HT1080 (cell line): ENCODE data around the gene ARHGAP22. TPM values are rescaled to one million over a fixed set of nuclear protein-coding genes. Genes with fewer than 3 reads are reported as not detected.

Source experiments
- DNase-seq: peaks from one replicate; pipeline ENCODE4 v3.0.0-alpha.2; 2015; ENCODE audit warnings: low read depth
- total RNA-seq: library from RNA; depleted of rRNA; stranded (reverse); fragments of >200 nt; shearing (Covaris generic); gene quantifications from 2 replicates; pipeline ENCODE4 v1.2.3, GENCODE V29; 2014

ARHGAP22 gene
- total RNA-seq, 1 experiment from 2014 or later, result 70.8 TPM

DNA sequence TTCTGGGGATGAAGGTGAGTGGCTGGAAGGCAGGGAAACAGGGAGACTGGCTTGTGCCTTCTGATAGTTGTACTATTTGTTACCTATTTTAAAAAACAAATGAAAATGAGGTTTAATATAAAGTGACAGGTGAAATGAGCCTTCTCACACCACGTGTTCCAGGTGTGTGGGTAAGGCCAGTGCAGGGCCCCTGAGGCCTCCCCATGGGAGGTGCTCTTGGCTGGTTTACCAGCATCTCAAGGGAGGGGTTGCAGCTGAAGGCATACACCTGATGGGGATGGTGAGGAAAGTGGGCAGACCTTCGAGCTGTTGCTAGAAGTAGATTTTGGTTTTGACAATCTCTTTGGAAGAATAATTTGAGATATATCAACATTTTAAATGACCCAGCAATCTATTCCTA, 103.6 kb downstream of the ARHGAP22 start:
- DNase-seq, result no peak

DNA sequence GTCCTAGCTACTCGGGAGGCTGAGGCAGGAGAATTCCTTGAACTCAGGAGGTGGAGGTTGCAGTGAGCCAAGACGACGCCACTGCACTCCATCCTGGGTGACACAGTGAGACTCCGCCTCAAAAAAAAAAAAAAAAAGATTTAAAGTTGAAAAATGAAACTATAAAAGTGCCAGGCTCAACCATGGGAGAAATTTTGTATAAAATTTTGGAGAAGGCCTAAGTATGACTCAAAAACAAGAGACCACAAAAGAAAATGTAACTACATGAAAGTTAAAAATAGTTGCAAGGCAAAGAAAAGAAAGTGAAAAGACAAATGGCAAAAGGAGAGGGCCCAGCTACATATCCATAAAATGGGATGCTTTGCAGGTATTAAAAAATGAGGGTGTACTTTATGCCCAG, 104.1 kb downstream of the ARHGAP22 start:
- DNase-seq, result no peak

DNA sequence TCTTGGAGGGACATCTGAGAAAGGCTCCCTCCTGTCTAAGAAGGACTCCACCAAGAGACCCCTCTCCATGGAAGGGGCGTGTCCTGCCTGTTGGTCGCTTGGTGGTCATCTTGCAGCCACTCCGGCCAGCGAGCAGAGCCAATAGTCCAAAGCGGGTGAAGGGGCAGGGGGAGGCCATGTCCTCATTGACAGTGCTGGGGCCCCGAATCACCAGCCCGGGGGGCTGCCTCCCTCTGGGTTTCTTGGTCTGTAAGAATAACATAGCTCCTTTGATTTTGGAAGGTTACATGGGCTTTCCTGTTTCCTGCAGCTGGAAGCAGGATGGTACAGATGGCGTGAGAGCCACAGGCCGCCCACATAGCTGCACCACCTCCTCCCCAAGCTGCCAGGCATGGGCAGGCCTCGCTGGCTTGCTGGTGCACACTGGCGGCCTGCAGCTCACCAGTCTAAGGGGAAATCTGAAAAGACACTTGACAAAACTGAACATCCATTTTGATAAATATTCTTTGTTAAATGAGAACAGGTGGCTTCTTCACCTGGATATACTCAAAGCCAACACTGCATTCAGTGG, 105.8 kb downstream of the ARHGAP22 start:
- DNase-seq, result no peak

DNA sequence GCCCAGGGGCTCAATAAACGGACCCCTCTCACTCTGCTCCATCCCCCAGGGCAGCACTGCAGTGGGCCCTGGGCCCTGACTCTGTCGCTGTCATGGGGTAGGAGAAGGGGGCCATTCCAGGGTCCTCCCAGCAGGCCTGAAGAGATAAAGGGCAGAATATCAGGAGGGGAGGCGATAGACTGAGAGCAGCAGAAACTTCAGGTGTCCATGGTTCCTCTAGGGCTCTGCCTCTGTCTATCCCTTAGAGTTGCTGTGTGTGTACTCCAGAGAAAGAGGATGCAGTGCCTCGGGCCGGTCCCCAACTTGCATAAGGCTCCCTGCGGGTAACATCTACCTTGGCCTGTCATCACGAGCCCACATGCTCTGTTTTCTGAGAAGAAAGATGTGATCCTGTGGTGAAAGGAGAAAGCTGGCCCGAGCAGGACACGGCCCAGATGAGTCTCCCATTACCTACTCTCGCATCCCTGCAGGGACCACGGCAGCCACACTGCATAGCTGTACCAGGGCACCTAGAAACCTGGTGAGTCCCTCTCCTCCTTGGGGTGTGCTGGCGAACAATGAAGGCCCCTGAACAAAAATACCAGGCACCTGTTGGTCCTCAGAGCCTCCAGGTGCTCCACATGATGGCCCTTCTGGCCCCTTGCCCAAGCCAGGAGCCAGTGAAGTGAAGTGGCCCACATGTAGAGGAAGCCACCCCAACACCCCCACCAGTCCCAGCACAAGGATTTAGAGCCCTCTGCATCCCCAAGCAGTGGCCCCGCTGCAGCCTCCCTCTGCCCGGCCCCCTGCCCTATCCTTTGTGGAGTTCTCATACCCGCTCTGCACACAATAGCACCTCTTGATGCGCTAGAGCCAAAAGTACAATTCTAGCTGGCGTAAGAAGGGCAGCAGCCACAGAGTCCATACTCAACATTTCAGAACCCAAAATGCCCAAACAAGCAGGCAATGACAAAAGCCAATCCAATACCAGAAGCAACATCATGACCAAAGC, 106.8 kb downstream of the ARHGAP22 start:
- DNase-seq, result no peak

DNA sequence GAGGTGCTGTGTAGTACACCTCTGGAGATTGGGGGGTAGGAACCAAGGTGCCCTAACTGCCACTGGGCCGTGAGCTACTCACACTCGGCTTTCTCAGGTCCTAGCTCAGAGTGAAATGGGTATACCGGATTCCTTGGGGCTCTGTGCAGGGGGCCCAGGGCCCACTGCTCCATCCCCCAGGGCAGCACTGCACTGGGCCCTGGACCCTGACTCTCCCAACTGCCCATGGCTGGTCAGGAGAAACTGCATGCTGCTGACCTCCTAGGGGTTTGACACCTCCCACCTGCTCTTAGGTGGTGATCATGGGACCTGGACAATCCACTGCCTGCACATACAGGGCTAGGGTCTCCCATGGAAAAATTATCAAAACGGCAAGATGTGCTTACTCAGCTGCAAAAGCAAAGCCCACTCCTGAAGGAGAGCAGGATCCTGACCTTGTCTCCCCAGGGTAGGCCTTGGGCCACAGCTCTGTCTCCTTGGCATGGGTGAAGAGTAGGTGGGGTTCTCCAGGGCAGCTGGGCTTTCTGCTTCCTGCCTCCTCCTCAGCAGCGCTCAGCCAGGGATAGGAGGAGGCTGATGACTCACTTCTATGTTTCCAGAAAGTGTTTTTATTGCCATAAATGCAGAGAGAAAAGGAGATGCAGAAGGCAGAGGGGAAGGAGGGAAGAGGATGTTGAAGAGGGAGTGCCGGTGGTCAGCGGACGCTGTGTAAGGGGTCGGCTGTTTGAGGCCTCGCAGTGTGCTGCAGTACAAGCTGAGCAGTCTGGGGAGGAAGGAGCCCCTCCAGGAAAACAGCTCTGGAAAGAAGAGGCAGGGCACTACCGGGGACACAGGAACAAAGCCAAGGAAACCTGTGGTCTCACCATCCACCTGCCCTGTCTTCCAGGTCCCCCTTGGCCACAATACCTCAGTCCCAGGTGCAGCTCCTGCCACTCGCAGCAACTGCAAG, 107.8 kb downstream of the ARHGAP22 start:
- DNase-seq, result peak; percentile 87

DNA sequence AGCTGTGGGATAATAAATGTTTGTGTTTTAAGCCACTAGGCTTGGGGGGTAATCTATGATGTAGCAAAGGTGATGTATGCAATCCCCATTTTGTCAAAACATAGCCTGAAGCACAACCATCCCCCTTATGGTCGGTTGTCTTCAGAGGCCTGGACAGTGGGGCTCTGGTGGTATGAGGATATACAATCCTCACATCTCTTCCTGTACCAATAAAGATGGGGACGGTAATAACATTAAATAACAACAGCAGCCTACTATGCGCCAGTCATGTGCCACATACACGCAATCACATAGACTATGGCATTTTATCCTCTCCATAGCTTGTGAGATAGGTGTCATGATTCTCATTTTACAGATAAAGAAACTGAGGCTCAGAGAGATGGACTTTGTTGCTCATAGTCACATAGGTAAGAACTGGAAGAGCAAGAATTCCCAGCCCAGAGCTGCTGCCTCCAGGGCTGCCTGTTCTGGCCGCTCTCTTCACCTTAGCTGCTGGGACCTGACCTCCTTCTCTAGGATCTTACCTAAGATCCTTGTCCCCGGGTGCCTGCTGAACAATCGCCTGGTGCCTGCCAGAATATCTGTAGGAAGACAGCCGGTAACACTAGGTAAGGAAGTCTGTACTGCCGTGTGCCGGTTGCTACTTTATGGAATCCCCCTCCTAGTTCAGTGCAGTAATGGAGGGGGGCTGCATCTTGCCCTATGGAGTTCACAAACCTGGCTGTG, 108.6 kb downstream of the ARHGAP22 start:
- no peak for DNase-seq

DNA sequence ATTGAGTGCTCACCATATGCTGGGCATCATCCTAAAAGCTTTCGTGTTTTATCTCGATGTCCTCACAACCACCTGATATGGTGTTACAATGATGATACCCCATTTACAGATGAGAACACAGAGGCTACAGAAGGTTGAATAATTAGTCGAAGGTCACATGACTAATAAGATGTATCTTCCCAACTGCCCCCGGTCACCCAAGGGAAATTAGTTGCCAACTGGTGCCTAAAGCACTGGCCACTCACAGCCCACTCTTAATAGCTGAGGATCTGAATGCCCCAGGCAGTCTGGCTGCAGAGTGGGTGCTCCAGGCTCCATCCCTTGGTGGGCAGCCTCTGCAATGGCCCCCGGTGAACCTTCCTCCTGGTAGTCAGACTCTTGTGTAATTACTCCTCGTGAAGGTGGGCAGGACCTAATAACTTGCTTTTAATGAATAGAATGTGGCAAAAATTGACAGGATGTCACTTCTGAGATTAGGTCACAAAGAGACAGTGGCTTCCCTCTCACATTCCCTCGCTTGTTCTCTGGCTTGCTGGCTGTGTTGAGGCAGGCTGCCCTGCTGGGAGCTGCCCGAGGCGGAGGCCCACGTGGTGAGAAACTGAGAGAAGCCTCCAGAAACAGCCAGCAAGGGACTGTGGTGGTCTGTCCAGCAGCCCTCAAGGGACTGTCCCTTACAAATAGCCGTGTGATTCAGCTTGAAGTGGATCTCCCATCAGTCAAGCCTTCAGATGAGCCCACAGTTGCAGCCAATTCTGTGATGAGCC, 109.4 kb downstream of the ARHGAP22 start:
- DNase-seq, result no peak

DNA sequence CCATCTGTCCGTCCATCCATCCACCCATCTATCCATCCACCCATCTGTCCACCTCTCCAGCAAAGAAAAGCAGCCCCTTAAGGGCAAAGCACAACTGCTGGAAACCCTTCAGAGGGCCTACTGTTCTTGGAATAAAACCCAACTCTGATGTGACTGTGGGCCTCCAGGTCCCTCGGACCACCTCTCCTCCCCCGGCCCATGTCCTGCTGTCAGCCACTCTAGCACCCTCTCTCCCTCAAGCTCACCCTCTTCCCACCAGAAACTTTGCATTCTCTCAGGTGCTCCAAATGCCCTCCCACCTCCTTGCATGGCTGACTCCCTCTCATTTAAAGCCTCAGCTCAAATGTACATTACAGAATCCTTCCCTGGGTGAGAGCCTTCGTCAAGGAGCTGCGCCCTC, 110.3 kb downstream of the ARHGAP22 start:
- DNase-seq, result no peak

DNA sequence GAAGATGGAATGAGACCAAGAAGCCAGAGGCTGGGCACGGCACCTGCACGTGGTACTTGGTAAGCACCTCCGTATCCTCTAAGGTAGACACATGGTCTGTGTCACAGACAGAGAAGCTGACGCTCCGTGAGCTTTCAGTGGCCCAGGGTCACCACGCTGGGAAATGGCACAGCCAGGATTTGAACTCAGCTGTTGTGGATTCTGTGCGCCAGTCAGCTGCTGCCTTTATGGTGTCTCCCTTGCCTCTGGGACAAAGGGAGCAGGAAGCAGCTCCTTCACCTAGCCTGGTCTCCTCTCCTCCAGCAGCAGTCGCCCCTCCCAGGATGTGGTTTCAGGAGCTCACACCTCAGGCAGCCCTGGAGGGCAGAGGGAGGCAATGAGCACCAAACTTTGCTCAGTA, 110.8 kb downstream of the ARHGAP22 start:
- peak; percentile 42 for DNase-seq

DNA sequence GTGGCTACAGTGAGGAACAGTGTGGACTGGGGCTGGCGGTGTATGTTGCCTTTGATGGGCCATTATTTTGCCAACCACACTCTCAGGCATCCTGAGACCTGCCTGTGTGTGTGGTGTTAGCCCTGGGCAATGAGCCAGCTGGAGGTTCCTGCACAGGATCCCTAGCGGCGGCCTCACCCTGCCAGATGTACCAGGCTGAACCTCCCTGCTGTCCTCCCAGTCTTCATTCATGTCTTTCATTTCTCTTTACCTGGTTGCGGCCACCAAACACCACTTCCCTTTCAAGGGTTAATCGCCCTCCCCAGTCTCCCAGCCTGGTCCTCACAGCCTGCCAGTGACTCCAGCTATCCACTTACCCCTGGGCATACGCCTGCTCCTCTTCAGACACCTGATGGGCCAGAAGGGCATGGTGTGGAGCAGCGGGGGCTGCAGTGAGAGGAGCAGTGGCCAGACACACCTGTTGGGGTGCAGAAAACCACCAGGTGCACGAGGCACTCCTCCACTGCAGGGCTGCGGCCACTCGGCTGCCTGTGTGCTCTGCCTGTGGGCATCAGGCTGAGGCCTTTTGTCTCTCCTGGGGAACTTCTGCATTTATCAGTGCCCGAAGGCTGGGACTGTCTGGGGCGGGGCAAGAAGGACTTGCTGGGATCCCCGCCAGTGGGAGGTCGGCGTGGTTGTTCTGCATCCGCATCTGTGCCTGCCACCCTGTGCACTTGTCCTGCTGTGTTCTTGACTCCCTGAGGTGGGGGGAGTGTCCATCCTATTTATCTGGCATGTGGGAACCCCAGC, 111.6 kb downstream of the ARHGAP22 start:
- peak; percentile 20 for DNase-seq

DNA sequence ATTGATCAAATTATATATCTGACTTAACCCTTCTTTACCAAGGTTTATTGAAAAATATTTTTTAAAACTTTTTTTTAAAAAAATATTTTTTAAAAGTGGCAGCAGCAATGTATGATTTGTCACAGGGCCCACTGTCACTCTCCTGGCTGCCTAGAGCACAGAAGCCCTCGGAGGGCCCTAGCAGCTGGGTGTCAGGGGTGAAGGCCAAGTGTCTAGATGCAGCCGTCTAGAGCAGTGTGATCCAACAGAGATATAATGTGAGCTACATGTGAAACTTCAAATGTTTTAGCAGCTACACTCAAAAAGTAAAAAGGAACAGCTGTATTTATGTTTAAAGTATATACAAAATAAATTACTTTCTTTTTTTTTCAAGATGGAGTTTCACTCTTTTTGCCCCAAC, 112.7 kb downstream of the ARHGAP22 start:
- no peak for DNase-seq

DNA sequence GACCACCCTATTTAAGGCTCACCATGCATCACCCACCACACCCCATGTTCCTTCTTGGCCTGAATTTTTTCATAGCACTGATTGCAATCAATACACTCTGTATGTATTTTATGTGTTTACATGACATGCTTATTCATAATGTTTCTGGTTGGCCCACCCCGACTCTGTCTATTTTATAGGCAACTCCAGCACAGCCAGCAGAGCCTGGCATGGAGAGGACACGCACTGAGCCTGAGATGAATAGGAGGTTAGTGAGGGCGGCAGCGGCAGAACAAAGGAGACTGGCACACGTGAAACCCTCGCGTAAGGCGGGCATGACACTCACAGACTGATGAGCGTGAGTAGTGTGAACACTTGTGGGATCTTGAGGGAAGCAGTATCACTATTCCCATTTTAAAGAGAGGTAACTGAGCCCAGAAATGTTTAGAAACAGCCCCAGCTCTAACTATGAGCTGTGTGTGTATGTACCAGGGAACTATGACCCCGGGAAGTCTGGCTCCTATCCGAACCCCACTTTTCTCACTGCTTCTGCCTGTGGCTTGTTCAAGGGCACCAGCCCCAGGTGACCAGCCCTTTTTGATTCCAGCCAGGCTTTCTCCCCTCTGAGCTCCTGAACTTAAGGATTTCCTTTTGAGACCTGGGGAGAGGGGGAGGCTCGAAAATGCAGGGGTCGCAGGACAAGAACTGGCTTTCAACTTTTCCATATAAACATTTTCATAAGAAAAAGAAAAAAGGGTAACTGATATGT, 113.3 kb downstream of the ARHGAP22 start:
- DNase-seq, result no peak

DNA sequence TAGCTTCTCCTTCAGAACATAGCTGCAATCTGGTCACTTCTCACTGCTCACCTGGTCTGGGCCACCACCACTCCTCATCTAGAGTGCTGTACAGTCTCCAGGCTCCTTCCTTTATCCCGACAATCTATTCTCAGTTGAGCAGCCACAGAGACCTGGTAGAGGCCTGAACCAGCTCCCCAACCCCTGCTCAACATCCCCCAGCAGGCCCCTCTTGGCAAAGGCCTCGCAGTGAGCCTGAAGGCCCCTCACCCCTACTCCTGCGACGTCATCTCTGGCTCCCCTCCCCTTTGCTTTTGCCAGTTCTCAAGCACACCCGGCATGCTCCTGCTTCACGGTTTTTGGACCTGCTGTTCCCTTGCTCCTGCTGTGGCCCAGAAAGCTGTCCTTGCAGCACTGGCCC, 113.9 kb downstream of the ARHGAP22 start:
- no peak for DNase-seq

DNA sequence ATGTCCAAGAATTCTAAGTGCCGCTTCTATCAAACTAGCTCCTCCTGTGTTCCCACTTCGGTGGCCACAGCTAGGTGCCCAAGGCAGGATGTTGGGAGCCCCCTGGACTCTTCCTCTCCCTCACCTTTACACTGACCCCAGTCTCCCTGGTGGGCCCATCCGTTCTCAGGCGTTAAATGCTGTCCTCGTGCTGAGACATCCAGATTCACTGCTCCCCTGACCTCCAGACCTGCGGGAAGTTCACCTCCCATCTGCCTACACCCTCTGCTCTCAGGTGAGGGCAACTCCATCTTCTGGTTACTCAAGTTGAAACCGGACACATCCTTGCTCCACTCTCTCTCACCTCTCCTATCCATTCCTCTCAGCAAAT, 114.3 kb downstream of the ARHGAP22 start:
- DNase-seq, result no peak

DNA sequence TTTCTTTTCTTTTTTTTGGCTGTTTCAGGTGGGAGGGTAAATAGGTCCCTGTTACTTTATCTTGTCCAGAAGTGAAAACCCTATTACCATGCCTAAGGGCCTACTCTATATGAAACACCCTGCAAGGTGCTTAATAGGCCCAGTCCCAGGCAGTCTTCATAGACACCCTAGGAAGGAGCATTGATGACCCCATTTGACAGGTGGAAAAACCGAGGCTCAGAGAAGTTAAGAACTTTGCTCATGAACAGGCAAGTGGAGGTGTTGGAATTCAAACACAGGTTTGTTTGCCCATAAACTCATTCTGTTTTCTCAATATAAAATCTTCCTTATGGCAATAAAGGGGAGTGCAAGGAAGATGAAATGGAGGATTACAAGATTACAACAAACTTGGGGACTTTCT, 115.8 kb downstream of the ARHGAP22 start:
- DNase-seq, result no peak

DNA sequence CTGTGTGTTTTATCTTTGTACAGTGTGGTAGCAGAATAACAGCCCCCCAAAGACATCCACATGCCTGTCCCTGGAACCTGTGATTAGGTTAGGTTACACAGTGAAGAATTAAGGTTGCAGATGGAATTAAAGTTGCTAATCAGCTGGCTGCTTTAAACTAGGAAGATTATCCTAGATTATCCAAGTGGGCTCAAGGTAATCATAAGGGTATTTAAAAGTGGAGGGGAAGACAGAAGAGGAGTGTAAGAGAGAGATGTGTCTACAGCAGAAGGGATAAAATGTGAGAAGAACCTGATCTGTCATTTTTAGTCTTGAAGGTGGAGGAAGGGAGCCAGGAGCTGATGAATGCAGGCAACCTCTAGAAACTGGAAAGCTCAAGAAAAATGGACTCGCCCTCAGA, 117.6 kb downstream of the ARHGAP22 start:
- no peak for DNase-seq

DNA sequence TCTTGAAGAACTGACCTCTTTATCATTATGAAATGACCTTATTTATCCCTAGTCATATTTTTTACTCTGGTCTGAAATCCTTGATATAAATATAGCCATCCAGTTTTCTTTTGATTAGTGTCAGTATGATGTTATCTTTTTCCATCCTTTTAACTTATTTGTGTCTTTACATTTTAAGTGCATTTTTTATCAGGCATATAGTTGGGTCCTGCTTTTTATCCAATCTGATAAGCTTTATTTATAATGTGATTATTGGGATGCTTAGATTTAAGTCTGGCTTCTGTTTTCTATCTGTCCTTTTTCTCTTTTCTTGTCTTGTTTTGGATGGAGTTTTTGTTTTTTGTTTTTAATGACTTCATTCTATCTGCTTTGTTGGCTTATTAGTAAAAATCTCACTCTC, 119.2 kb downstream of the ARHGAP22 start:
- no peak for DNase-seq

DNA sequence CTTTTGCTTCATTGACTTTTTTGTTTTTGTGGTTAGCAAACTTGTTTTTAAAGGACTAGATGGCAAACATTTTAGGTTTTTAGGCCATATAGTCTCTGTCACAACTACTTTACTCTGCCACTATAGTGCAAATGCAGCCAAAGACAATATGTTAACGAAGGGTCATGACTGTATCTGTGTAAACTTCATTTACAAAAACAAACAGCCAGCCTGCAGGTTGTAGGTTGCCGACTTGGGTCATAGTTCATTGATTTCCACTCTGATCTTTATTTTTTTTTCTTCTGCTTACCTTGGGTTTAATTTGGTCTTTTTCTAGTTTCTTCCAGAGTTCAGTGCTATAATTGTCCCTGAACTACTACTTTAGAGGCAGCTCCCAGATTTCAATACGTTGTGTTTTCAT, 120.0 kb downstream of the ARHGAP22 start:
- no peak for DNase-seq

DNA sequence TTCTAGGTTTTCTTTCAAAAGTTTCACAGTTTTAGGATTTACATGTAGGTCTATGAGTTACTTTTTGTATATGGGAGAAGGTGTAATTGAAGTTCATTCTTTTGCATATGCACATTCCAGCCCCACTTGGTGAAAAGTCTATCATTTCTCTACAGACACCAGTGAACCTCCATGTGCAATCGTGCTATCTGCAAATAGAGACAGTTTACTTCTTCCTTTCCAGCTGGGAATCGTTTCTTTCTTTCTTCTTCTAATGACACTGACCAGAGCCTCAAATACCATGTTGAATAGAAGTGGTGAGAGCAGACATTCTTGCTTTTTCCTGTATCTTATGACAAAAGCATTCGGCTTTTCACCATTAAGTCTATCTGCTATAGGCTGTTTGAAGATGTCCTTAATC, 122.7 kb downstream of the ARHGAP22 start:
- no peak for DNase-seq
